Measurements from ENCODE around the gene CCDC71L. TPM values are rescaled to one million over a fixed set of nuclear protein-coding genes. Genes with fewer than 3 reads are reported as not detected.

The CCDC71L gene
- total and polyA plus RNA-seq, 2 of the 4 experiments (the other 2 are of a cell fraction): 19.7 to 20.6 TPM

- no peak overlapping the region for H3K18ac ChIP-seq (ENCODE audit: low read depth, low read length)
- H3K27me3 ChIP-seq (ENCODE audit: control insufficient read depth, insufficient read depth, low read length): no peaks in the 10 kb centered on the region
- no peak overlapping the region for H2BK5ac ChIP-seq (ENCODE audit: low read depth, low read length, poor library complexity, severe bottlenecking)
- H2BK15ac ChIP-seq (ENCODE audit: low read depth, low read length): 0 out of 3 replicates have a peak overlapping the region, but pooled peaks have one; percentile 48
- no peak for TF ChIP-seq USF2 (IDR thresholded peaks at IDR 0.05; ENCODE audit: low read depth, low read length)
- H3K14ac ChIP-seq (replicated peaks; ENCODE audit: low read depth, low read length): no peak overlapping the region
- no peak for DNase-seq
- H3K4ac ChIP-seq (ENCODE audit: low read depth, low read length): peak overlapping the region; percentile 71; the same call in 1 of the 2 replicates
- H3K36me3 ChIP-seq (ENCODE audit: control insufficient read depth, insufficient read depth, low read length): no peaks in the 10 kb centered on the region
- H3K56ac ChIP-seq (ENCODE audit: extremely low read depth, insufficient read depth, low read length): no peak overlapping the region
- dilution Hi-C loops (cut with HindIII; ENCODE audit: low sequenced_read_pairs, unreplicated experiment): no loop called here
- H3K9me1 ChIP-seq (ENCODE audit: insufficient read depth, low read length): peaks cover 12% of the 10 kb centered on the region; the same call in 1 of the 2 replicates
- no peaks in the 10 kb centered on the region for H4K20me1 ChIP-seq (ENCODE audit: insufficient read depth, low read length)
- CTCF ChIA-PET: interaction anchor here (0.7 kb wide), 1 partner anchor 433 kb away, joined by 4 read pairs; no protein-coding TSS in a partner anchor
- no CpG with 5 or more reads among the region's 1 CpG for WGBS, 2 experiments (ENCODE audit: extremely low coverage in 2 of 2, insufficient read length in 1 of 2)
- H2AFZ ChIP-seq (replicated peaks; ENCODE audit: low read length, poor library complexity): no peak overlapping the region
- peaks cover 0 to 9% of the 10 kb centered on the region in 2 experiments; a peak in 2 of 4 replicates for H3K79me1 ChIP-seq (ENCODE audit: low read depth in 1 of 2, low read length in 2 of 2)
- intact Hi-C loops (cut with micrococcal nuclease): no loop called here
- peaks cover 6% of the 10 kb centered on the region for H3K9me3 ChIP-seq (ENCODE audit: control insufficient read depth, insufficient read depth, low read length)
- POLR2A ChIA-PET (ENCODE audit: unreplicated experiment): no interaction called here
- H2AK5ac ChIP-seq (ENCODE audit: low read depth, low read length): peak overlapping the region; percentile 49; the same call in 1 of the 2 replicates
- BruUV-seq (replicated peaks): no TSS peak
- peak overlapping the region; percentile 62; the same call in 1 of the 2 replicates for H2BK120ac ChIP-seq (ENCODE audit: low read depth, low read length)
- H3K27ac ChIP-seq (ENCODE audit: insufficient read depth, low read length): no peak overlapping the region
- H4K8ac ChIP-seq (ENCODE audit: low read depth in 2 of 2, low read length in 2 of 2): no peak overlapping the region
- in situ Hi-C loops (cut with MboI; ENCODE audit: low sequenced_read_pairs): no loop called here
- no peak overlapping the region for H3K4me3 ChIP-seq (ENCODE audit: insufficient read depth, low read depth, low read length)
- H3K4me1 ChIP-seq (ENCODE audit: control insufficient read depth, insufficient read depth, low read length): peaks cover 27% of the 10 kb centered on the region
- ATAC-seq (ENCODE audit: low read depth): no peak
- no peak overlapping the region for H3K9ac ChIP-seq (ENCODE audit: low read depth, low read length)
- H3K23ac ChIP-seq (ENCODE audit: low read depth, low read length): no peak overlapping the region
- H4K5ac ChIP-seq (ENCODE audit: low read depth, low read length): no peak overlapping the region
- 0 out of 2 replicates have a peak overlapping the region, but pooled peaks have one; percentile 15 for H4K91ac ChIP-seq (ENCODE audit: insufficient read depth, low read depth, low read length)
- no peak overlapping the region for H2AK9ac ChIP-seq (replicated peaks; ENCODE audit: low read depth, low read length, poor library complexity)
- H2BK20ac ChIP-seq (ENCODE audit: low read depth, low read length): peak overlapping the region; percentile 81; the same call in 1 of the 2 replicates
- no peak overlapping the region for H3K4me2 ChIP-seq (ENCODE audit: low read depth, low read length)
Observed at GRCh38 chr7:106612432-106612831, 48.5 kb downstream of the CCDC71L start.

Measured in IMR-90 (cell line).